ENCODE results near the gene MYDGF.
A peak's percentile ranks its signal among the peaks of the same experiment; 100 is the strongest.

The MYDGF gene

GRCh38 chr19:4638317-4638716, 31.8 kb downstream of the MYDGF start:
- TF ChIP-seq, protein P1, sequence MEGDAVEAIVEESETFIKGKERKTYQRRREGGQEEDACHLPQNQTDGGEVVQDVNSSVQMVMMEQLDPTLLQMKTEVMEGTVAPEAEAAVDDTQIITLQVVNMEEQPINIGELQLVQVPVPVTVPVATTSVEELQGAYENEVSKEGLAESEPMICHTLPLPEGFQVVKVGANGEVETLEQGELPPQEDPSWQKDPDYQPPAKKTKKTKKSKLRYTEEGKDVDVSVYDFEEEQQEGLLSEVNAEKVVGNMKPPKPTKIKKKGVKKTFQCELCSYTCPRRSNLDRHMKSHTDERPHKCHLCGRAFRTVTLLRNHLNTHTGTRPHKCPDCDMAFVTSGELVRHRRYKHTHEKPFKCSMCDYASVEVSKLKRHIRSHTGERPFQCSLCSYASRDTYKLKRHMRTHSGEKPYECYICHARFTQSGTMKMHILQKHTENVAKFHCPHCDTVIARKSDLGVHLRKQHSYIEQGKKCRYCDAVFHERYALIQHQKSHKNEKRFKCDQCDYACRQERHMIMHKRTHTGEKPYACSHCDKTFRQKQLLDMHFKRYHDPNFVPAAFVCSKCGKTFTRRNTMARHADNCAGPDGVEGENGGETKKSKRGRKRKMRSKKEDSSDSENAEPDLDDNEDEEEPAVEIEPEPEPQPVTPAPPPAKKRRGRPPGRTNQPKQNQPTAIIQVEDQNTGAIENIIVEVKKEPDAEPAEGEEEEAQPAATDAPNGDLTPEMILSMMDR (IDR thresholded peaks at IDR 0.05; ENCODE audit: insufficient read depth, low read depth, low read length, missing control alignments): no peak
- H3K4me3 ChIP-seq (ENCODE audit: low read depth, low read length): peak overlapping the region; percentile 43
- peak; percentile 30 for DNase-seq (ENCODE audit: low read depth)

DNA sequence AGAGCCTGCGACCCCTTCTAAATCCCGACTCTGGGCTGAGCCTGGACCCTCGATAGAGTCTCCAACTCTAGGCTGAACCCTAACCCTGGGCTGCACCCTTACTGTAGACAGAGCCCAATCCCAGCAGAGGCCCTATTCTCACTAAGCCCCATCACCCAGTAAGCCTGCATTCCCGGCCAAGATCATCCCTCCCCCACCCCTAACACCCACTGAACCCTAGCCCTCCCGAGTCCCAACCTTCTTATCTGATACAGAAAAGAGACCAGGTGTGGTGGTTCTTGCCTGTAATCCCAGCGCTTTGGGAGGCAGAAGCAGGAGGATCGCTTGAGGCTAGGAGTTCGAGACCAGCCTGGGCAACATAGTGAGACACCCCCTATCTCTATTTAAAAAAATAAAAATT, 33.4 kb downstream of the MYDGF start:
- TF ChIP-seq, protein P1 (IDR thresholded peaks at IDR 0.05; ENCODE audit: insufficient read depth, low read depth, low read length, missing control alignments): no peak
- DNase-seq (ENCODE audit: low read depth): no peak
- H3K4me3 ChIP-seq (ENCODE audit: low read depth, low read length): no peak overlapping the region

- TF ChIP-seq, protein P1 (IDR thresholded peaks at IDR 0.05; ENCODE audit: insufficient read depth, low read depth, low read length, missing control alignments): peak; percentile 89
- peak overlapping the region; percentile 53 for H3K4me3 ChIP-seq (ENCODE audit: low read depth, low read length)
- peak; percentile 68 for DNase-seq (ENCODE audit: low read depth)
These were observed 33.9 kb downstream of the MYDGF start for GRCh38 chr19:4636151-4636717.

DNA sequence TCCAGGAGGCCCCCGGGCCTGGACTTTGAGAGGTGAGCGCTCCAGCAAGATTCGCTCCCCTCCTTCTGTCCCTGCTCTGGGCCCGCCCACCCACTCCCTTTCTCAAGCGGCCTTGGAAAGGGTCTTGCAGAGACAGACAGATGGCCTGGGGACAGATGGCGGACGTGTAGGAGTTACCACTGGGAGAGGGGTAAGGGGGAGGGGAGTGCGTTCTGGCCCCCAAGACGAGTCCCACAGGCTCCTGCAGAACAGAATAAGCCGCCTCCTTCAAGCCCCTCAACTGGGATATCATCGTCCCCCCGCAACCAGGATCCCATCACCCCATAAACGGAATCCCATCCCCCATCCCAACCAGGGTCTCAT, 34.4 kb downstream of the MYDGF start:
- no peak for DNase-seq (ENCODE audit: low read depth)
- TF ChIP-seq, protein P1 (IDR thresholded peaks at IDR 0.05; ENCODE audit: insufficient read depth, low read depth, low read length, missing control alignments): no peak
- H3K4me3 ChIP-seq (ENCODE audit: low read depth, low read length): peak overlapping the region; percentile 53

DNA sequence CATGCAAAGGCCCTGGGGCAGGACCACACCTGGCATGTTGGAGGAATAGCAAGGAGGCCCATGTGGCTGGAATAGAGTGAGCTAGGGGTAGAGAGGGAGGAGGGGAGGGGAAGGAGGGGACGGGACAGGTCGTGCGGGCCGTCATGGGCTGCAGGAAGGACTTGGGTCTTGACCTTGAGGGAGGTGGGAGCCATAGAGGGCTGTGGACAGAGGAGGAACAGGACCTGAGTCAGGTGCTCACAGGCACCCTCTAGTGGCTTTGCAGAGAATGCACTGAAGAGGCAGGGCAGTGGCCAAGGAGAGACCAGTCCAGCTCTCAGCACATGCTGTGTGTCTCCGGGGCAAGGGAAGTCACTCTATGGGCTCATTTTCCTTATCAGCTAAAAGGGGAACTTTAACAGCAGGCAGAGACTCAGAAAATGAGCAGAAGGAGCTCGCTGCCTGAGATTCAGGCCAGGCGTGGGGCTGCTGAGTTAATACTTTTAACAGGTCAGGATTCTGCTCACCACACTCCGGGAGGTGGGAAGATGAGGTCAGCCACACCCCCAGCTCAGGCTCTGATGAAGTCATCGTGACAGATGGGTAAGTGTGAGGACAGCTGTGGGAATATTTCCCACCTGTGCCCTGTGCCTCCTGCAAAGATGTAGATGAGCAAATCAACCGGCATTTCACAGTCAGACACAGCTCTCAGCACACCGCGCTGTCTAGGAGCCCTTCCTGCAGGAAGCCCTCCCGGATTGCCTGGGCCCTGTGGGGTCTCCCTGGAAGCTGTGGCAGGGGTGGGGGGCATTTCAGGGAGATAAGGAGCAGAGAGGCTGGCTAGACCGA, 36.8 kb downstream of the MYDGF start:
- H3K4me3 ChIP-seq (ENCODE audit: low read depth, low read length): no peak overlapping the region
- TF ChIP-seq, protein P1 (IDR thresholded peaks at IDR 0.05; ENCODE audit: insufficient read depth, low read depth, low read length, missing control alignments): peak; percentile 91
- peak; percentile 69 for DNase-seq (ENCODE audit: low read depth)

DNA sequence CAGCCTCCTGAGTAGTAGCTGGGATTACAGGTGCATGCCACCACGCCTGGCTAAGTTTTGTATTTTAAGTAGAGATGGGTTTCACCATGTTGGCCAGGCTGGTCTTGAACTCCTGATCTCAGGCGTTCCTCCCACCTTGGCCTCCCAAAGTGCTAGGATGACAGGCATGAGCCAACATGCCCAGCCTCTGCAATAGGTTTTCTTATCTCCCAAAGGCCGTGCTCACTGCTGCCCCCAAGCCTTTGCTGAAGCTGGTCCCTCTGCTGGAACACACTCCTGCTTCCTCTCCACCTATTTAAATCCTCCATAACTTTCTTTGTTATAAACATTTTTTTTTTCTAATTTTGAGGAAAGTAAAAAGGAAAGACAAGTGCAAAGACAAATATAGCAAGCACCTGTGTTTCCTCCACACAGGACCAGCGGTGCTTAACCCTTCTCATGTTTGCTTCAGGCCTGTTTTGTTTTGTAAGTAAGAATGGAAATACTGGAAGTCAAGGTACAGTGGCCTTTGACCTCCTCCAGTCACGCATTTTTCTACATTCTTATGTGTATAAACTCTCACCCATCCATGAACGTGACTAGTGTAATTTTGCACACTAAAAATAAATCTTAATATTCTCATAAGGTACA, 45.3 kb downstream of the MYDGF start:
- H3K4me3 ChIP-seq (ENCODE audit: low read depth, low read length): no peak overlapping the region
- TF ChIP-seq, protein P1 (IDR thresholded peaks at IDR 0.05; ENCODE audit: insufficient read depth, low read depth, low read length, missing control alignments): peak; percentile 9
- DNase-seq (ENCODE audit: low read depth): peak; percentile 35

Measured in GM12865 (cell line).